ENCODE data around the gene FBXO21.

The FBXO21 gene

GRCh38 chr12:117218149-117218548 lies 27.9 kb upstream of the FBXO21 start:
- H3K36me3 ChIP-seq (ENCODE audit: control insufficient read depth in 2 of 2, insufficient read depth in 2 of 2, low read length in 2 of 2): no peaks in the 10 kb centered on the region
- peaks cover 0 to 2% of the 10 kb centered on the region in 2 donors for H3K9me3 ChIP-seq (ENCODE audit: control insufficient read depth in 2 of 2, low read length in 2 of 2)
- no peak overlapping the region for H3K27ac ChIP-seq (ENCODE audit: low read length)
- H3K27me3 ChIP-seq (ENCODE audit: control insufficient read depth in 1 of 2, insufficient read depth in 2 of 2, low read length in 2 of 2): peaks cover 3 to 17% of the 10 kb centered on the region in 2 donors
- no peak overlapping the region for H3K4me3 ChIP-seq (ENCODE audit: low read length in 2 of 2)
- H3K4me1 ChIP-seq (ENCODE audit: control insufficient read depth, insufficient read depth, low read length): no peaks in the 10 kb centered on the region
- no peak overlapping the region for H3K9ac ChIP-seq (ENCODE audit: low read length in 2 of 2)

GRCh38 chr12:117216686-117217085 lies 26.4 kb upstream of the FBXO21 start:
- Histone ChIP-seq H3K27me3 (ENCODE audit: control insufficient read depth in 1 of 2, insufficient read depth in 2 of 2, low read length in 2 of 2) (peaks cover 3 to 17% of the 10 kb centered on the region in 2 donors), H3K4me3 (ENCODE audit: low read length in 2 of 2) (no peak overlapping the region), H3K27ac (ENCODE audit: low read length) (no peak overlapping the region), H3K9ac (ENCODE audit: low read length in 2 of 2) (no peak overlapping the region), H3K4me1 (ENCODE audit: control insufficient read depth, insufficient read depth, low read length) (no peaks in the 10 kb centered on the region), H3K9me3 (ENCODE audit: control insufficient read depth in 2 of 2, low read length in 2 of 2) (peaks cover 0 to 2% of the 10 kb centered on the region in 2 donors), H3K36me3 (ENCODE audit: control insufficient read depth in 2 of 2, insufficient read depth in 2 of 2, low read length in 2 of 2) (no peaks in the 10 kb centered on the region)

GRCh38 chr12:117214797-117215196 lies 24.5 kb upstream of the FBXO21 start:
- no peak overlapping the region for H3K27ac ChIP-seq (ENCODE audit: low read length)
- no peaks in the 10 kb centered on the region for H3K36me3 ChIP-seq (ENCODE audit: control insufficient read depth in 2 of 2, insufficient read depth in 2 of 2, low read length in 2 of 2)
- no peaks in the 10 kb centered on the region for H3K4me1 ChIP-seq (ENCODE audit: control insufficient read depth, insufficient read depth, low read length)
- peaks cover 0 to 10% of the 10 kb centered on the region in 2 donors for H3K27me3 ChIP-seq (ENCODE audit: control insufficient read depth in 1 of 2, insufficient read depth in 2 of 2, low read length in 2 of 2)
- H3K9me3 ChIP-seq (ENCODE audit: control insufficient read depth in 2 of 2, low read length in 2 of 2): peaks cover 0 to 2% of the 10 kb centered on the region in 2 donors
- no peak overlapping the region for H3K9ac ChIP-seq (ENCODE audit: low read length in 2 of 2)
- no peak overlapping the region for H3K4me3 ChIP-seq (ENCODE audit: low read length in 2 of 2)

- no peaks in the 10 kb centered on the region for H3K9me3 ChIP-seq (ENCODE audit: control insufficient read depth in 2 of 2, low read length in 2 of 2)
Measured at GRCh38 chr12:117213295-117213808, 23.1 kb upstream of the FBXO21 start.

DNA sequence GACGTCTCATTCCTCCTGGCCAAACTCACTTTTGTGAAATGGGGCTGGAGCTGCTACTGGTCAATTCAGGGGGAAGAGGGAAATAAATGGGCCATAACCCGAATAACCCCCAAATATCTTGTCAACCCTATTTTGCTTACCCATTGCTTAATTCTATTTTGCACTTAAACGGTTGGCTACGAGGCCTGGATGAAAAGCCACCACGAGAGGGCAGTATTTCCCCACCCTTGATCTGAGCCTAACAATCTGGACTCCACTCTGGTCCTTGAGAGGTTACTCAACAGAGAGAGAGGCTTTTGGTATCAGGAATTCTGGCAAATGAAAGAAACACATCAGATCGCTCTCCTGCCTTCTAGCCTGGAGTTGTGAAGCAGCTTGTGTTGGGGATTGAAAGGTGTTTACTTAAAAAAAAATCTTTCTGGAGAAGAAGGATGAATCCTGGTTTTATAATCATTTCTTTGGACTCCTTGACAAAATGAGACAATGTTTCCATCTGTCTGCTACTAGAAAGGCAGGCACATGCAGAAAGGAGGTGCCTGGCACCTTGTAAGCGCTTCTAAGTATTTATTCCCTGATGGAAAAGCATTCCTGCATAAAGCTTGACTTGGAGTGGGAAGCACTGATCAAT lies 22.4 kb upstream of the FBXO21 start:
- no peaks in the 10 kb centered on the region for H3K36me3 ChIP-seq (ENCODE audit: control insufficient read depth in 2 of 2, insufficient read depth in 2 of 2, low read length in 2 of 2)
- no peak overlapping the region for H3K9ac ChIP-seq (ENCODE audit: low read length in 2 of 2)
- no peak overlapping the region for H3K27ac ChIP-seq (ENCODE audit: low read length)
- H3K27me3 ChIP-seq (ENCODE audit: control insufficient read depth in 1 of 2, insufficient read depth in 2 of 2, low read length in 2 of 2): peaks cover 0 to 5% of the 10 kb centered on the region in 2 donors
- no peak overlapping the region for H3K4me3 ChIP-seq (ENCODE audit: low read length in 2 of 2)
- H3K9me3 ChIP-seq (ENCODE audit: control insufficient read depth in 2 of 2, low read length in 2 of 2): no peaks in the 10 kb centered on the region
- no peaks in the 10 kb centered on the region for H3K4me1 ChIP-seq (ENCODE audit: control insufficient read depth, insufficient read depth, low read length)

More at GRCh38 chr12:117213295-117213808, 23.1 kb upstream of the FBXO21 start:
- Histone ChIP-seq H3K4me1 (ENCODE audit: control insufficient read depth, insufficient read depth, low read length) (no peaks in the 10 kb centered on the region), H3K9ac (ENCODE audit: low read length in 2 of 2) (no peak overlapping the region), H3K27ac (ENCODE audit: low read length) (no peak overlapping the region), H3K4me3 (ENCODE audit: low read length in 2 of 2) (no peak overlapping the region), H3K27me3 (ENCODE audit: control insufficient read depth in 1 of 2, insufficient read depth in 2 of 2, low read length in 2 of 2) (peaks cover 0 to 12% of the 10 kb centered on the region in 2 donors), H3K36me3 (ENCODE audit: control insufficient read depth in 2 of 2, insufficient read depth in 2 of 2, low read length in 2 of 2) (no peaks in the 10 kb centered on the region)

DNA sequence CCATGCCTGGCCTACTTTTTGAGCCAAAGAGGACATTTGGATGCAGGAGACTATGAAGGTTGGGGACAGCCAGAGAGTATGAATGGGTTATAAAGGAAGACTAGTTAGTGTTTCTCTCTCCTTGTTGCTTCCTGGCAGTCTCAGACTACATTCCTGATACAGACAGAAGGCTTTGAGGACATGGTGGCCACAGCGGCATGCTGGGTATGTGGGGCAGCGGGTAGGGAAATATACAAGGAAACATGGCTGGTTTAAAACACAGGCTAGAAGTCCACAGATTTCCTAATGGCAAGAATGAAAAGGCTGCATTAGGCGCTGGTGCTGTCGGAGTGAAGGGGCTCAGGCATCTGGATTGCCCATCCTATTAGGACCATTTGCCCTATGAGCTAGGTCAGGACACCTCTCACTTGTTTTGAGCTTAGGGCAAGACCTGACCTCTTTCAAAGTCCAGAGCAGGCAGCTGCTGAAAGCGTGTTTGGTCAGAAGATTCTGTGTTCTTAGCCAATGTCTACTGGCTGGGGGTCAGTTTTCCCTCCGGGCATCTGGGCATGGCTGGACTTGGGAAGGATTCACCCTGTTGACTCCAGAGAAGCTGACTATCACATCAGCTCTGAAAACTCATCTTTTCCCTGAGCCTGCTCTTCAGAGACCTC lies 20.1 kb upstream of the FBXO21 start:
- no peak overlapping the region for H3K27ac ChIP-seq (ENCODE audit: low read length)
- H3K36me3 ChIP-seq (ENCODE audit: control insufficient read depth in 2 of 2, insufficient read depth in 2 of 2, low read length in 2 of 2): no peaks in the 10 kb centered on the region
- H3K4me3 ChIP-seq (ENCODE audit: low read length in 2 of 2): no peak overlapping the region
- H3K9me3 ChIP-seq (ENCODE audit: control insufficient read depth in 2 of 2, low read length in 2 of 2): no peaks in the 10 kb centered on the region
- H3K4me1 ChIP-seq (ENCODE audit: control insufficient read depth, insufficient read depth, low read length): no peaks in the 10 kb centered on the region
- no peak overlapping the region for H3K9ac ChIP-seq (ENCODE audit: low read length in 2 of 2)
- H3K27me3 ChIP-seq (ENCODE audit: control insufficient read depth in 1 of 2, insufficient read depth in 2 of 2, low read length in 2 of 2): peaks cover 0 to 6% of the 10 kb centered on the region in 2 donors

- Histone ChIP-seq H3K4me1 (ENCODE audit: control insufficient read depth, insufficient read depth, low read length) (no peaks in the 10 kb centered on the region), H3K9me3 (ENCODE audit: control insufficient read depth in 2 of 2, low read length in 2 of 2) (no peaks in the 10 kb centered on the region), H3K27ac (ENCODE audit: low read length) (no peak overlapping the region), H3K36me3 (ENCODE audit: control insufficient read depth in 2 of 2, insufficient read depth in 2 of 2, low read length in 2 of 2) (no peaks in the 10 kb centered on the region), H3K9ac (ENCODE audit: low read length in 2 of 2) (no peak overlapping the region), H3K4me3 (ENCODE audit: low read length in 2 of 2) (no peak overlapping the region), H3K27me3 (ENCODE audit: control insufficient read depth in 1 of 2, insufficient read depth in 2 of 2, low read length in 2 of 2) (peaks cover 0 to 6% of the 10 kb centered on the region in 2 donors)
Measured at GRCh38 chr12:117209626-117210025, 19.4 kb upstream of the FBXO21 start.

DNA sequence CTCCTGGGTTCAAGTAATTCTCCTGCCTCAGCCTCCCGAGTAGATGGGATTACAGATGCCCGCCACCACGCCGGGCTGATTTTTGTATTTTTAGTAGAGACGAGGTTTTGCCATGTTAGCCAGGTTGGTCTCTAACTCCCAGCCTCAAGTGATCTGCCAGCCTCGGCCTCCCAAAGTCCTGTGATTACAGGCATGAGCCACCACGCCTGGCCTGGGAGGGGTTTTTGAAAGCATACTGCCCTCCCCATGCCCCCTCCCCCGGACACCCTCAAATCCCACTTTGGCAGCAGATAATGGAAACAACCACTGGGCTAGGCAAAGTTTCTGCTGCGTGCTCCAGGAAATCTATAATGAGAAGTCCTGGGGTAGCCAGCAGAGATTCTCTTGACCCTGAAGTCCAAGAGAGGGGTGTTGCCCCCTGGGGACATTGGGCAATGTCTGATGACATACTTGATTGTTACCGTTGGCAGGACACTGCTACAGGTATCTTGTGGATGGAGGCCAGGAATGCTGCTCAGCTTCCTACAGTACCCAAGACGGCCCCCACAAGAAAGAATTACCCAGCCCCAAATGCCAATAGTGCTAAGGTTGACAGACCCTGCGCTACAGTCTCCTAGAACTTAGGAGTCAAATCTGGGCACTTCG lies 18.7 kb upstream of the FBXO21 start:
- Histone ChIP-seq H3K4me1 (ENCODE audit: control insufficient read depth, insufficient read depth, low read length) (no peaks in the 10 kb centered on the region), H3K9ac (ENCODE audit: low read length in 2 of 2) (no peak overlapping the region), H3K27ac (ENCODE audit: low read length) (no peak overlapping the region), H3K27me3 (ENCODE audit: control insufficient read depth in 1 of 2, insufficient read depth in 2 of 2, low read length in 2 of 2) (peaks cover 0 to 6% of the 10 kb centered on the region in 2 donors), H3K9me3 (ENCODE audit: control insufficient read depth in 2 of 2, low read length in 2 of 2) (no peaks in the 10 kb centered on the region), H3K4me3 (ENCODE audit: low read length in 2 of 2) (no peak overlapping the region), H3K36me3 (ENCODE audit: control insufficient read depth in 2 of 2, insufficient read depth in 2 of 2, low read length in 2 of 2) (no peaks in the 10 kb centered on the region)

DNA sequence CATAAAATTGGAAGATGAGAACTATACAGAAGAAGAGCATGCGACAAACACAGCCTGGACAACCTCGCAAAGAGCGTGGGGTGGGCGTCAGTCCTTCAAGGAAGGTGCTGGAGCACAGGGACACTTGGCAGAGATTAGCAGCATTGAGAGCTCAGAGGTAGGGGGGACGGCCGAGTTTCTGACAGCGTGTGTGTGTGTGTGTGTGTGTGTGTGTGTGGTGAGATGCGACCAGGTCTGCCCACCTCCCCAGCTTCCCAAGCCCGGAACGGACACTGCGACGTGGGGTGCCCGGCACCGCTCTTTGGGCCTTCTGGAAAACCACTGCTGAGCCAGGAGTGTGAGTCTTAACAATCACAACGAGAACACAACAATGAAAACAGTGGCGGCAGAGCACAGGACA lies 17.9 kb upstream of the FBXO21 start:
- no peak overlapping the region for H3K4me3 ChIP-seq (ENCODE audit: low read length in 2 of 2)
- H3K9me3 ChIP-seq (ENCODE audit: control insufficient read depth in 2 of 2, low read length in 2 of 2): no peaks in the 10 kb centered on the region
- H3K27me3 ChIP-seq (ENCODE audit: control insufficient read depth in 1 of 2, insufficient read depth in 2 of 2, low read length in 2 of 2): peaks cover 0 to 6% of the 10 kb centered on the region in 2 donors
- no peaks in the 10 kb centered on the region for H3K4me1 ChIP-seq (ENCODE audit: control insufficient read depth, insufficient read depth, low read length)
- no peak overlapping the region for H3K9ac ChIP-seq (ENCODE audit: low read length in 2 of 2)
- H3K36me3 ChIP-seq (ENCODE audit: control insufficient read depth in 2 of 2, insufficient read depth in 2 of 2, low read length in 2 of 2): no peaks in the 10 kb centered on the region
- no peak overlapping the region for H3K27ac ChIP-seq (ENCODE audit: low read length)

- H3K27ac ChIP-seq (ENCODE audit: low read length): no peak overlapping the region
- no peaks in the 10 kb centered on the region for H3K4me1 ChIP-seq (ENCODE audit: control insufficient read depth, insufficient read depth, low read length)
- H3K4me3 ChIP-seq (ENCODE audit: low read length in 2 of 2): no peak overlapping the region
- H3K36me3 ChIP-seq (ENCODE audit: control insufficient read depth in 2 of 2, insufficient read depth in 2 of 2, low read length in 2 of 2): no peaks in the 10 kb centered on the region
- no peaks in the 10 kb centered on the region for H3K9me3 ChIP-seq (ENCODE audit: control insufficient read depth in 2 of 2, low read length in 2 of 2)
- peaks cover 0 to 6% of the 10 kb centered on the region in 2 donors for H3K27me3 ChIP-seq (ENCODE audit: control insufficient read depth in 1 of 2, insufficient read depth in 2 of 2, low read length in 2 of 2)
- H3K9ac ChIP-seq (ENCODE audit: low read length in 2 of 2): no peak overlapping the region
Measured at GRCh38 chr12:117207675-117208074, 17.4 kb upstream of the FBXO21 start.

Measured in stomach smooth muscle (tissue), 2 donors.